SK-N-SH treated with all-trans-retinoic acid at 6 μM for 48 hours (cell line): ENCODE measurements around the gene MILR1.

Experiments
- GLIS3 ChIP-seq: fragments of 250-450 bp; sonication (Bioruptor Pico); IDR thresholded peaks from 2 replicates; pipeline ENCODE4 v1.5.0; 2020; ENCODE audit warnings: mild to moderate bottlenecking, moderate library complexity
- PPARA ChIP-seq: fragments of 250-450 bp; sonication (Bioruptor Pico); IDR thresholded peaks from 2 replicates; pipeline ENCODE4 v1.5.0; 2020; ENCODE audit warnings: mild to moderate bottlenecking, borderline replicate concordance
- SNAI2 ChIP-seq: fragments of 250-450 bp; sonication (Bioruptor Pico); IDR thresholded peaks from 2 replicates; pipeline ENCODE4 v1.5.0; 2020; ENCODE audit warnings: mild to moderate bottlenecking, moderate library complexity
- ZNF565 ChIP-seq: fragments of 450-650 bp; formaldehyde crosslinking; conservative IDR thresholded peaks from 2 replicates; pipeline ENCODE4 v1.5.0; 2020; ENCODE audit warnings: low read depth, mild to moderate bottlenecking, moderate library complexity
- TF ChIP-seq, protein P1 (sequence below): fragments of 250-450 bp; sonication (Bioruptor Pico); IDR thresholded peaks from 2 replicates; pipeline ENCODE4 v1.5.0; 2020; ENCODE audit warnings: mild to moderate bottlenecking, moderate library complexity
- TF ChIP-seq, protein P2 (sequence below): fragments of 250-450 bp; sonication (Bioruptor Pico); IDR thresholded peaks from 2 replicates; pipeline ENCODE4 v1.8.0; 2020; ENCODE audit warnings: mild to moderate bottlenecking, moderate library complexity, borderline replicate concordance
- TF ChIP-seq, protein P3 (sequence below): fragments of 250-450 bp; sonication (Bioruptor Pico); IDR thresholded peaks from 2 replicates; pipeline ENCODE4 v1.5.1; 2020; ENCODE audit warnings: low read depth, mild to moderate bottlenecking, moderate library complexity

DNA sequence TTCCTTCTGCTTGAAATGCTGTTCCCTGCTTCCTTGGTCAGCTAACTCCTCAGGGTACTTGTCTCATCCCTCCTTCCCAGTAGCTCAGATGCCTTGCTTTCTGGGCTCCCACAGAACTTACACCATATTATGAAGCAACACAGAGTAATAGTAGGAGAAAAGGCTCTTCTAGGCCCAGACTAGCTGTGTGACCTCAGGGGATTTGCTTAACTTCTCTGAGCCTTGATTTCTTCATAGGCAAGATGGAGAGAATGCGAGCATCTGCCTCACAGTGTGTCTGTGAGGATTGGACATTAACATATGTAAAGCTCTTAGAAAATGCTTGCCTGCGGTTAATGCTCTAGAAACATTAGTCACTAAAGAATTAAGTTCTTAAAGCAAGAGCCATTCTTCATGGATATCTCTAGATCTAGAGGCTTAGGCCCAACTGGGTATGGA, 36.0 kb upstream of the MILR1 start:
- TF ChIP-seq ZNF565 (CRISPR knock-in tag) (no peak), PPARA (CRISPR knock-in tag) (no peak), GLIS3 (CRISPR knock-in tag) (no peak), SNAI2 (CRISPR knock-in tag) (no peak)
- TF ChIP-seq, protein P1, sequence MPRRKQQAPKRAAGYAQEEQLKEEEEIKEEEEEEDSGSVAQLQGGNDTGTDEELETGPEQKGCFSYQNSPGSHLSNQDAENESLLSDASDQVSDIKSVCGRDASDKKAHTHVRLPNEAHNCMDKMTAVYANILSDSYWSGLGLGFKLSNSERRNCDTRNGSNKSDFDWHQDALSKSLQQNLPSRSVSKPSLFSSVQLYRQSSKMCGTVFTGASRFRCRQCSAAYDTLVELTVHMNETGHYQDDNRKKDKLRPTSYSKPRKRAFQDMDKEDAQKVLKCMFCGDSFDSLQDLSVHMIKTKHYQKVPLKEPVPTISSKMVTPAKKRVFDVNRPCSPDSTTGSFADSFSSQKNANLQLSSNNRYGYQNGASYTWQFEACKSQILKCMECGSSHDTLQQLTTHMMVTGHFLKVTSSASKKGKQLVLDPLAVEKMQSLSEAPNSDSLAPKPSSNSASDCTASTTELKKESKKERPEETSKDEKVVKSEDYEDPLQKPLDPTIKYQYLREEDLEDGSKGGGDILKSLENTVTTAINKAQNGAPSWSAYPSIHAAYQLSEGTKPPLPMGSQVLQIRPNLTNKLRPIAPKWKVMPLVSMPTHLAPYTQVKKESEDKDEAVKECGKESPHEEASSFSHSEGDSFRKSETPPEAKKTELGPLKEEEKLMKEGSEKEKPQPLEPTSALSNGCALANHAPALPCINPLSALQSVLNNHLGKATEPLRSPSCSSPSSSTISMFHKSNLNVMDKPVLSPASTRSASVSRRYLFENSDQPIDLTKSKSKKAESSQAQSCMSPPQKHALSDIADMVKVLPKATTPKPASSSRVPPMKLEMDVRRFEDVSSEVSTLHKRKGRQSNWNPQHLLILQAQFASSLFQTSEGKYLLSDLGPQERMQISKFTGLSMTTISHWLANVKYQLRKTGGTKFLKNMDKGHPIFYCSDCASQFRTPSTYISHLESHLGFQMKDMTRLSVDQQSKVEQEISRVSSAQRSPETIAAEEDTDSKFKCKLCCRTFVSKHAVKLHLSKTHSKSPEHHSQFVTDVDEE (CRISPR knock-in tag) = no peak
- TF ChIP-seq, protein P2, sequence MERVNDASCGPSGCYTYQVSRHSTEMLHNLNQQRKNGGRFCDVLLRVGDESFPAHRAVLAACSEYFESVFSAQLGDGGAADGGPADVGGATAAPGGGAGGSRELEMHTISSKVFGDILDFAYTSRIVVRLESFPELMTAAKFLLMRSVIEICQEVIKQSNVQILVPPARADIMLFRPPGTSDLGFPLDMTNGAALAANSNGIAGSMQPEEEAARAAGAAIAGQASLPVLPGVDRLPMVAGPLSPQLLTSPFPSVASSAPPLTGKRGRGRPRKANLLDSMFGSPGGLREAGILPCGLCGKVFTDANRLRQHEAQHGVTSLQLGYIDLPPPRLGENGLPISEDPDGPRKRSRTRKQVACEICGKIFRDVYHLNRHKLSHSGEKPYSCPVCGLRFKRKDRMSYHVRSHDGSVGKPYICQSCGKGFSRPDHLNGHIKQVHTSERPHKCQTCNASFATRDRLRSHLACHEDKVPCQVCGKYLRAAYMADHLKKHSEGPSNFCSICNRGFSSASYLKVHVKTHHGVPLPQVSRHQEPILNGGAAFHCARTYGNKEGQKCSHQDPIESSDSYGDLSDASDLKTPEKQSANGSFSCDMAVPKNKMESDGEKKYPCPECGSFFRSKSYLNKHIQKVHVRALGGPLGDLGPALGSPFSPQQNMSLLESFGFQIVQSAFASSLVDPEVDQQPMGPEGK = no peak
- TF ChIP-seq, protein P3, sequence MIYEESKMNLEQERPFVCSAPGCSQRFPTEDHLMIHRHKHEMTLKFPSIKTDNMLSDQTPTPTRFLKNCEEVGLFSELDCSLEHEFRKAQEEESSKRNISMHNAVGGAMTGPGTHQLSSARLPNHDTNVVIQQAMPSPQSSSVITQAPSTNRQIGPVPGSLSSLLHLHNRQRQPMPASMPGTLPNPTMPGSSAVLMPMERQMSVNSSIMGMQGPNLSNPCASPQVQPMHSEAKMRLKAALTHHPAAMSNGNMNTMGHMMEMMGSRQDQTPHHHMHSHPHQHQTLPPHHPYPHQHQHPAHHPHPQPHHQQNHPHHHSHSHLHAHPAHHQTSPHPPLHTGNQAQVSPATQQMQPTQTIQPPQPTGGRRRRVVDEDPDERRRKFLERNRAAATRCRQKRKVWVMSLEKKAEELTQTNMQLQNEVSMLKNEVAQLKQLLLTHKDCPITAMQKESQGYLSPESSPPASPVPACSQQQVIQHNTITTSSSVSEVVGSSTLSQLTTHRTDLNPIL (CRISPR knock-in tag) = no peak
